ENCODE measurements around the gene DHX35.

DNA sequence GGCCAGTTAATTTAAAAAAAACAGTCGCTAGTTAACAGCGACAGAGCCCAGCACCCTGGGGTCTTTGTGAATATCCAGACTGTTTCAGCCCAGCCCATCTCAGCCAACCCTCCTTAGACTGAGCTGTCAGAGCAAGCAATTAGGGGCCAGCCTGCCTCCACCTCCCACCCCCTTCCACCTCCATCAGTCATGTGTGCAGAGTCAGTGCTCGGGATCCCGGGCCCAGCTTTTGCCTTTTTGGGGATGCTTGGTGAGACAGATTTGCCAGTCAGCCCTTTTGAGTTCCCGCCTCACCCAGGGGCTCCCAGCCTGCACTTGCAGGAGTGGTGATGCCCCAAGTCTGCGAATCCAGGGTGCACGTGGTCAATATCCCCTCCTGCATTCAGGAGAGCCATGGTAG lies 42.5 kb upstream of the DHX35 start:
- TF ChIP-seq, protein P1, sequence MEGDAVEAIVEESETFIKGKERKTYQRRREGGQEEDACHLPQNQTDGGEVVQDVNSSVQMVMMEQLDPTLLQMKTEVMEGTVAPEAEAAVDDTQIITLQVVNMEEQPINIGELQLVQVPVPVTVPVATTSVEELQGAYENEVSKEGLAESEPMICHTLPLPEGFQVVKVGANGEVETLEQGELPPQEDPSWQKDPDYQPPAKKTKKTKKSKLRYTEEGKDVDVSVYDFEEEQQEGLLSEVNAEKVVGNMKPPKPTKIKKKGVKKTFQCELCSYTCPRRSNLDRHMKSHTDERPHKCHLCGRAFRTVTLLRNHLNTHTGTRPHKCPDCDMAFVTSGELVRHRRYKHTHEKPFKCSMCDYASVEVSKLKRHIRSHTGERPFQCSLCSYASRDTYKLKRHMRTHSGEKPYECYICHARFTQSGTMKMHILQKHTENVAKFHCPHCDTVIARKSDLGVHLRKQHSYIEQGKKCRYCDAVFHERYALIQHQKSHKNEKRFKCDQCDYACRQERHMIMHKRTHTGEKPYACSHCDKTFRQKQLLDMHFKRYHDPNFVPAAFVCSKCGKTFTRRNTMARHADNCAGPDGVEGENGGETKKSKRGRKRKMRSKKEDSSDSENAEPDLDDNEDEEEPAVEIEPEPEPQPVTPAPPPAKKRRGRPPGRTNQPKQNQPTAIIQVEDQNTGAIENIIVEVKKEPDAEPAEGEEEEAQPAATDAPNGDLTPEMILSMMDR (IDR thresholded peaks at IDR 0.05 in 2 of 3, conservative IDR thresholded peaks at IDR 0.05 in 1 of 3; ENCODE audit: control insufficient read depth in 2 of 3, extremely low read depth in 1 of 3, insufficient read depth in 1 of 3, low read depth in 3 of 3, low read length in 3 of 3), result no peak
- TF ChIP-seq GABPA (IDR thresholded peaks at IDR 0.05; ENCODE audit: low read depth) (no peak), BHLHE40 (IDR thresholded peaks at IDR 0.05; ENCODE audit: borderline replicate concordance in 1 of 2, low read depth in 2 of 2, low read length in 1 of 2) (no peak), CREB1 (IDR thresholded peaks at IDR 0.05; ENCODE audit: low read depth) (no peak), POLR2A (IDR thresholded peaks at IDR 0.05; ENCODE audit: low read depth, low read length) (no peak; the same call in 1 of the 2 replicates)
